AG10803 (cell line): Measurements from ENCODE around the gene ATP5PB.

ENCODE experiments used
- DNase-seq: peaks from one replicate; pipeline ENCODE4 v3.0.0; 2010; ENCODE audit warnings: low read depth
- H3K4me3 ChIP-seq: 2 replicates; pipeline ENCODE4 v1.5.1; 2011; ENCODE audit warnings: mild to moderate bottlenecking, low read length, control low read depth
- CTCF ChIP-seq: conservative IDR thresholded peaks from 2 replicates; pipeline ENCODE4 v1.5.1; 2011; ENCODE audit warnings: mild to moderate bottlenecking, low read length, control low read depth, inconsistent platforms

Gene ATP5PB

GRCh38 chr1:111490220-111490619, 41.0 kb downstream of the ATP5PB start:
- no peak overlapping the region for H3K4me3 ChIP-seq
- no peak for TF ChIP-seq CTCF
- DNase-seq = no peak

GRCh38 chr1:111491070-111491469, 41.8 kb downstream of the ATP5PB start:
- no peak overlapping the region for H3K4me3 ChIP-seq
- TF ChIP-seq CTCF = no peak
- DNase-seq = no peak

- no peak overlapping the region for H3K4me3 ChIP-seq
- TF ChIP-seq CTCF = no peak
- no peak for DNase-seq
Measured at GRCh38 chr1:111496398-111496797, 47.1 kb downstream of the ATP5PB start.

GRCh38 chr1:111497592-111497991, 48.3 kb downstream of the ATP5PB start:
- no peak for TF ChIP-seq CTCF
- H3K4me3 ChIP-seq = no peak overlapping the region
- DNase-seq = no peak

GRCh38 chr1:111499026-111499785, 49.9 kb downstream of the ATP5PB start:
- DNase-seq = no peak
- no peak overlapping the region for H3K4me3 ChIP-seq
- no peak for TF ChIP-seq CTCF

DNA sequence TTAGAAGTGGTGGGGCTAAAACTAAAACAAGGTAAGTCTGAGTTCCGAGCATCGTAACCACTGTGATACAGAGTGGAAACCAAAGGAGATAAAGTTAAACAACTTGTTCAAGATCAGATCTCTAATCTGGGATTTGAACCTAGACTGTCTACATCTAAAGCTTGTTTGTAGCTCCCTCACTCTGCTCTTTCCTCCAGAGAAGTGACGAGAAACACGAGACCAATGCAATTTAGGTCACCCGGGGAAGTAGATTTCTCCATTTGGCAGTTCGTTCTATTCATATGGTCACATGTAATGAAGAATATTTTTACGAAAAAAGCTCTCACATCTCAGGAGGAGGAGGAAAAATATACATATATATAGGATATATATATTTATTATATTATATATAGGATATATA, 52.4 kb downstream of the ATP5PB start:
- no peak for DNase-seq
- no peak overlapping the region for H3K4me3 ChIP-seq
- TF ChIP-seq CTCF = no peak

- H3K4me3 ChIP-seq = no peak within 1 kb of the TSS
- no peak for DNase-seq
- TF ChIP-seq CTCF = no peak
Measured at GRCh38 chr1:111503585-111504060, 54.4 kb downstream of the ATP5PB start, which contains the start of the genes ADORA3 and TMIGD3. Gene ADORA3 (minus strand): TSS chr1:111503633. CDS start chr1:111503354, 279 bp downstream. Gene TMIGD3 (minus strand): TSS chr1:111503633. CDS start chr1:111503354, 279 bp downstream.
